ENCODE measurements around the gene MCIDAS.
A peak's percentile ranks its signal among the peaks of the same experiment; 100 is the strongest.

MCIDAS gene

GRCh38 chr5:55220433-55221185 lies 6.5 kb downstream of the MCIDAS start:
- no peak for DNase-seq (ENCODE audit: low read depth, low spot score)
- Histone ChIP-seq H3K36me3 (ENCODE audit: insufficient read depth, insufficient read length, low read length) (no peaks in the 10 kb centered on the region), H3K9me3 (ENCODE audit: insufficient read depth, low read length) (peaks cover 4% of the 10 kb centered on the region; the same call in 1 of the 2 replicates), H3K4me3 (ENCODE audit: insufficient read length, low read depth) (peak overlapping the region; percentile 46), H3K27me3 (ENCODE audit: insufficient read depth, insufficient read length) (peaks cover 57% of the 10 kb centered on the region), H3K4me1 (ENCODE audit: insufficient read depth, insufficient read length) (no peaks in the 10 kb centered on the region), H3K9ac (ENCODE audit: insufficient read length, low read depth) (peak overlapping the region; percentile 79)
- TF ChIP-seq ZNF274 (IDR thresholded peaks at IDR 0.05; ENCODE audit: low read depth, low read length), result no peak
- TF ChIP-seq SUZ12 (IDR thresholded peaks at IDR 0.05; ENCODE audit: extremely low read depth, insufficient read depth, insufficient read length), result no peak
- TF ChIP-seq YY1 (IDR thresholded peaks at IDR 0.05; ENCODE audit: insufficient read depth, insufficient read length), result no peak

- no peaks in the 10 kb centered on the region; the same call in 1 of the 2 replicates for H3K9me3 ChIP-seq (ENCODE audit: insufficient read depth, low read length)
- H3K4me3 ChIP-seq (ENCODE audit: insufficient read length, low read depth), result no peak overlapping the region
- H3K4me1 ChIP-seq (ENCODE audit: insufficient read depth, insufficient read length), result no peaks in the 10 kb centered on the region
- TF ChIP-seq SUZ12 (IDR thresholded peaks at IDR 0.05; ENCODE audit: extremely low read depth, insufficient read depth, insufficient read length), result no peak
- TF ChIP-seq YY1 (IDR thresholded peaks at IDR 0.05; ENCODE audit: insufficient read depth, insufficient read length), result no peak
- TF ChIP-seq ZNF274 (IDR thresholded peaks at IDR 0.05; ENCODE audit: low read depth, low read length), result no peak
- DNase-seq (ENCODE audit: low read depth, low spot score), result no peak
- no peak overlapping the region for H3K9ac ChIP-seq (ENCODE audit: insufficient read length, low read depth)
- no peaks in the 10 kb centered on the region for H3K36me3 ChIP-seq (ENCODE audit: insufficient read depth, insufficient read length, low read length)
- peaks cover 48% of the 10 kb centered on the region for H3K27me3 ChIP-seq (ENCODE audit: insufficient read depth, insufficient read length)
Measured at GRCh38 chr5:55219770-55220169, 7.3 kb downstream of the MCIDAS start.

- Histone ChIP-seq H3K9me3 (ENCODE audit: insufficient read depth, low read length) (no peaks in the 10 kb centered on the region; the same call in 1 of the 2 replicates), H3K4me3 (ENCODE audit: insufficient read length, low read depth) (no peak overlapping the region), H3K27me3 (ENCODE audit: insufficient read depth, insufficient read length) (peaks cover 40% of the 10 kb centered on the region), H3K4me1 (ENCODE audit: insufficient read depth, insufficient read length) (no peaks in the 10 kb centered on the region), H3K36me3 (ENCODE audit: insufficient read depth, insufficient read length, low read length) (no peaks in the 10 kb centered on the region), H3K9ac (ENCODE audit: insufficient read length, low read depth) (no peak overlapping the region)
- DNase-seq (ENCODE audit: low read depth, low spot score), result no peak
- TF ChIP-seq YY1 (IDR thresholded peaks at IDR 0.05; ENCODE audit: insufficient read depth, insufficient read length) (no peak), ZNF274 (IDR thresholded peaks at IDR 0.05; ENCODE audit: low read depth, low read length) (no peak), SUZ12 (IDR thresholded peaks at IDR 0.05; ENCODE audit: extremely low read depth, insufficient read depth, insufficient read length) (no peak)
Measured at GRCh38 chr5:55218967-55219366, 8.1 kb downstream of the MCIDAS start.

GRCh38 chr5:55211184-55211874 lies 15.8 kb downstream of the MCIDAS start:
- DNase-seq (ENCODE audit: low read depth, low spot score), result no peak
- H3K4me3 ChIP-seq (ENCODE audit: insufficient read length, low read depth), result no peak overlapping the region
- H3K27me3 ChIP-seq (ENCODE audit: insufficient read depth, insufficient read length), result no peaks in the 10 kb centered on the region
- no peaks in the 10 kb centered on the region for H3K36me3 ChIP-seq (ENCODE audit: insufficient read depth, insufficient read length, low read length)
- H3K9ac ChIP-seq (ENCODE audit: insufficient read length, low read depth), result no peak overlapping the region
- TF ChIP-seq YY1 (IDR thresholded peaks at IDR 0.05; ENCODE audit: insufficient read depth, insufficient read length) (no peak), SUZ12 (IDR thresholded peaks at IDR 0.05; ENCODE audit: extremely low read depth, insufficient read depth, insufficient read length) (no peak), ZNF274 (IDR thresholded peaks at IDR 0.05; ENCODE audit: low read depth, low read length) (no peak)
- no peaks in the 10 kb centered on the region for H3K4me1 ChIP-seq (ENCODE audit: insufficient read depth, insufficient read length)
- H3K9me3 ChIP-seq (ENCODE audit: insufficient read depth, low read length), result no peaks in the 10 kb centered on the region

- H3K9me3 ChIP-seq (ENCODE audit: insufficient read depth, low read length), result no peaks in the 10 kb centered on the region
- H3K9ac ChIP-seq (ENCODE audit: insufficient read length, low read depth), result no peak overlapping the region
Measured at GRCh38 chr5:55205001-55205400, 22.1 kb downstream of the MCIDAS start.

GRCh38 chr5:55191165-55191564 lies 36.0 kb downstream of the MCIDAS start:
- Histone ChIP-seq H3K4me3 (ENCODE audit: insufficient read length, low read depth) (no peak overlapping the region), H3K9me3 (ENCODE audit: insufficient read depth, low read length) (no peaks in the 10 kb centered on the region), H3K27me3 (ENCODE audit: insufficient read depth, insufficient read length) (no peaks in the 10 kb centered on the region), H3K36me3 (ENCODE audit: insufficient read depth, insufficient read length, low read length) (no peaks in the 10 kb centered on the region), H3K4me1 (ENCODE audit: insufficient read depth, insufficient read length) (no peaks in the 10 kb centered on the region), H3K9ac (ENCODE audit: insufficient read length, low read depth) (no peak overlapping the region)
- TF ChIP-seq SUZ12 (IDR thresholded peaks at IDR 0.05; ENCODE audit: extremely low read depth, insufficient read depth, insufficient read length) (no peak), YY1 (IDR thresholded peaks at IDR 0.05; ENCODE audit: insufficient read depth, insufficient read length) (no peak)
- DNase-seq (ENCODE audit: low read depth, low spot score), result no peak

More at GRCh38 chr5:55205001-55205400, 22.1 kb downstream of the MCIDAS start:
- H3K36me3 ChIP-seq (ENCODE audit: insufficient read depth, insufficient read length, low read length), result no peaks in the 10 kb centered on the region
- no peaks in the 10 kb centered on the region for H3K4me1 ChIP-seq (ENCODE audit: insufficient read depth, insufficient read length)
- no peak overlapping the region for H3K4me3 ChIP-seq (ENCODE audit: insufficient read length, low read depth)
- TF ChIP-seq YY1 (IDR thresholded peaks at IDR 0.05; ENCODE audit: insufficient read depth, insufficient read length) (no peak), ZNF274 (IDR thresholded peaks at IDR 0.05; ENCODE audit: low read depth, low read length) (no peak), SUZ12 (IDR thresholded peaks at IDR 0.05; ENCODE audit: extremely low read depth, insufficient read depth, insufficient read length) (no peak)
- no peak for DNase-seq (ENCODE audit: low read depth, low spot score)
- no peaks in the 10 kb centered on the region for H3K27me3 ChIP-seq (ENCODE audit: insufficient read depth, insufficient read length)
